Activated T-cell treated with anti-CD3 and anti-CD28 coated beads, Interleukin-2, amount 50 U/mL, for 4 hours (primary cell): ENCODE measurements around the gene MAGI1. TPM values are rescaled to one million over a fixed set of nuclear protein-coding genes. Genes with fewer than 3 reads are reported as not detected.
"Not testable (repeated sequence)": the region's sequence is repeated elsewhere in the genome, so short reads cannot be mapped to it uniquely, and the experiment has no call there.

Source experiments
- ATAC-seq, 2 donors: fragments of 200-7000 bp; cut with Tn5 transposase; one replicate each; pipeline ENCODE4 v1.10.0; 2021
- DNase-seq: peaks from one replicate; pipeline ENCODE4 v3.0.0-alpha.2; 2020
- H3K27me3 Mint-ChIP-seq: one replicate; pipeline ENCODE4 v1.8.0; 2021; ENCODE audit warnings: low read depth, mixed read lengths
- H3K36me3 Mint-ChIP-seq: one replicate; pipeline ENCODE4 v1.8.0; 2022; ENCODE audit warnings: mixed read lengths; ENCODE audit not compliant: insufficient read depth
- H3K4me1 Mint-ChIP-seq: one replicate; pipeline ENCODE4 v1.8.0; 2021; ENCODE audit warnings: low read depth, mixed read lengths
- H3K4me3 Mint-ChIP-seq: one replicate; pipeline ENCODE4 v1.8.0; 2021; ENCODE audit warnings: mild to moderate bottlenecking, moderate library complexity, mixed read lengths
- H3K9me3 Mint-ChIP-seq: one replicate; pipeline ENCODE4 v1.8.0; 2021; ENCODE audit warnings: mixed read lengths
- total RNA-seq, 3 donors: library from RNA; stranded (reverse); gene quantifications; one replicate each; pipeline ENCODE4 v1.2.1, GENCODE V29; 2021

MAGI1 gene
- total RNA-seq, 3 donors from 2014 or later: 0.45 to 0.76 (median 0.46) TPM

- H3K4me1 Mint-ChIP-seq: no peaks in the 10 kb centered on the region
- H3K27me3 Mint-ChIP-seq: no peaks in the 10 kb centered on the region
- H3K4me3 Mint-ChIP-seq: no peak overlapping the region
- no peaks in the 10 kb centered on the region for H3K36me3 Mint-ChIP-seq
- H3K9me3 Mint-ChIP-seq: no peaks in the 10 kb centered on the region
- no peak for DNase-seq
- no peak for ATAC-seq
These were observed 298.7 kb downstream of the MAGI1 start for GRCh38 chr3:65739901-65740541.

- no peak for DNase-seq
- no peak for ATAC-seq
- H3K36me3 Mint-ChIP-seq: no peaks in the 10 kb centered on the region
- H3K27me3 Mint-ChIP-seq: peaks cover 3% of the 10 kb centered on the region
- H3K9me3 Mint-ChIP-seq: no peaks in the 10 kb centered on the region
- no peak overlapping the region for H3K4me3 Mint-ChIP-seq
- H3K4me1 Mint-ChIP-seq: peaks cover 3% of the 10 kb centered on the region
These were observed 303.9 kb downstream of the MAGI1 start for GRCh38 chr3:65734792-65735191.

GRCh38 chr3:65734382-65734781, 304.3 kb downstream of the MAGI1 start:
- Mint-ChIP-seq H3K9me3 (no peaks in the 10 kb centered on the region), H3K4me1 (peaks cover 3% of the 10 kb centered on the region), H3K27me3 (peaks cover 3% of the 10 kb centered on the region), H3K36me3 (no peaks in the 10 kb centered on the region), H3K4me3 (no peak overlapping the region)
- no peak for ATAC-seq
- no peak for DNase-seq

- DNase-seq (no peak), ATAC-seq (no peak)
- peaks cover 3% of the 10 kb centered on the region for H3K4me1 Mint-ChIP-seq
- no peaks in the 10 kb centered on the region for H3K9me3 Mint-ChIP-seq
- H3K27me3 Mint-ChIP-seq: peaks cover 3% of the 10 kb centered on the region
- H3K36me3 Mint-ChIP-seq: no peaks in the 10 kb centered on the region
- H3K4me3 Mint-ChIP-seq: no peak overlapping the region
These were observed 305.3 kb downstream of the MAGI1 start for GRCh38 chr3:65733459-65733858.

- ATAC-seq (no peak), DNase-seq (no peak)
- no peak overlapping the region for H3K4me3 Mint-ChIP-seq
- no peaks in the 10 kb centered on the region for H3K36me3 Mint-ChIP-seq
- peaks cover 3% of the 10 kb centered on the region for H3K4me1 Mint-ChIP-seq
- H3K9me3 Mint-ChIP-seq: no peaks in the 10 kb centered on the region
- peaks cover 3% of the 10 kb centered on the region for H3K27me3 Mint-ChIP-seq
These were observed 306.4 kb downstream of the MAGI1 start for GRCh38 chr3:65732051-65732935.

GRCh38 chr3:65730449-65730848, 308.3 kb downstream of the MAGI1 start:
- H3K4me1 Mint-ChIP-seq: peaks cover 3% of the 10 kb centered on the region
- no peak for ATAC-seq
- H3K9me3 Mint-ChIP-seq: no peaks in the 10 kb centered on the region

GRCh38 chr3:65729973-65730372, 308.7 kb downstream of the MAGI1 start:
- H3K4me1 Mint-ChIP-seq: peaks cover 3% of the 10 kb centered on the region

More at GRCh38 chr3:65730449-65730848, 308.3 kb downstream of the MAGI1 start:
- DNase-seq: no peak
- peaks cover 3% of the 10 kb centered on the region for H3K27me3 Mint-ChIP-seq
- no peaks in the 10 kb centered on the region for H3K36me3 Mint-ChIP-seq
- no peak overlapping the region for H3K4me3 Mint-ChIP-seq

GRCh38 chr3:65729555-65729954, 309.2 kb downstream of the MAGI1 start:
- Mint-ChIP-seq H3K4me1 (peaks cover 3% of the 10 kb centered on the region), H3K36me3 (no peaks in the 10 kb centered on the region), H3K27me3 (peaks cover 3% of the 10 kb centered on the region), H3K4me3 (no peak overlapping the region), H3K9me3 (no peaks in the 10 kb centered on the region)
- ATAC-seq: no peak
- DNase-seq: no peak

More at GRCh38 chr3:65729973-65730372, 308.7 kb downstream of the MAGI1 start:
- Mint-ChIP-seq H3K27me3 (peaks cover 3% of the 10 kb centered on the region), H3K4me3 (no peak overlapping the region), H3K36me3 (no peaks in the 10 kb centered on the region), H3K9me3 (no peaks in the 10 kb centered on the region)
- ATAC-seq: no peak
- no peak for DNase-seq

GRCh38 chr3:65728138-65728537, 310.6 kb downstream of the MAGI1 start:
- Mint-ChIP-seq H3K36me3 (no peaks in the 10 kb centered on the region), H3K27me3 (peaks cover 3% of the 10 kb centered on the region), H3K9me3 (no peaks in the 10 kb centered on the region), H3K4me3 (no peak overlapping the region), H3K4me1 (peaks cover 3% of the 10 kb centered on the region)
- ATAC-seq: no peak
- no peak for DNase-seq

GRCh38 chr3:65723985-65724384, 314.7 kb downstream of the MAGI1 start:
- no peaks in the 10 kb centered on the region for H3K27me3 Mint-ChIP-seq
- H3K4me3 Mint-ChIP-seq: no peak overlapping the region
- H3K9me3 Mint-ChIP-seq: no peaks in the 10 kb centered on the region
- DNase-seq: no peak
- H3K4me1 Mint-ChIP-seq: no peaks in the 10 kb centered on the region
- no peak for ATAC-seq
- H3K36me3 Mint-ChIP-seq: no peaks in the 10 kb centered on the region

GRCh38 chr3:65723011-65723410, 315.7 kb downstream of the MAGI1 start:
- Mint-ChIP-seq H3K9me3 (no peaks in the 10 kb centered on the region), H3K27me3 (no peaks in the 10 kb centered on the region), H3K36me3 (no peaks in the 10 kb centered on the region), H3K4me3 (no peak overlapping the region), H3K4me1 (no peaks in the 10 kb centered on the region)
- DNase-seq: no peak
- ATAC-seq: no peak

GRCh38 chr3:65720989-65721737, 317.6 kb downstream of the MAGI1 start:
- H3K9me3 Mint-ChIP-seq: no peaks in the 10 kb centered on the region
- no peaks in the 10 kb centered on the region for H3K27me3 Mint-ChIP-seq
- H3K4me3 Mint-ChIP-seq: no peak overlapping the region
- H3K4me1 Mint-ChIP-seq: no peaks in the 10 kb centered on the region
- H3K36me3 Mint-ChIP-seq: no peaks in the 10 kb centered on the region
- no peak for DNase-seq
- ATAC-seq: no peak

- H3K27me3 Mint-ChIP-seq, H3K36me3 Mint-ChIP-seq, ATAC-seq, H3K9me3 Mint-ChIP-seq, H3K4me3 Mint-ChIP-seq, H3K4me1 Mint-ChIP-seq, DNase-seq: not testable (repeated sequence)
These were observed 319.1 kb downstream of the MAGI1 start for GRCh38 chr3:65719639-65720038.

- DNase-seq: no peak
- Mint-ChIP-seq H3K9me3 (no peaks in the 10 kb centered on the region), H3K27me3 (no peaks in the 10 kb centered on the region), H3K36me3 (no peaks in the 10 kb centered on the region), H3K4me1 (no peaks in the 10 kb centered on the region), H3K4me3 (no peak overlapping the region)
- no peak for ATAC-seq
These were observed 320.9 kb downstream of the MAGI1 start for GRCh38 chr3:65717676-65718346.
